IPS-15b (cell line): ENCODE results near the gene BEST1.
"Not testable (repeated sequence)": the region's sequence is repeated elsewhere in the genome, so short reads cannot be mapped to it uniquely, and the experiment has no call there.

Source experiments
- H3K27me3 ChIP-seq: one replicate; pipeline ENCODE4 v1.6.1; 2013; ENCODE audit warnings: low read length; ENCODE audit not compliant: control insufficient read depth, insufficient read depth
- H3K36me3 ChIP-seq: one replicate; pipeline ENCODE4 v1.6.1; 2013; ENCODE audit warnings: low read length; ENCODE audit not compliant: control insufficient read depth, insufficient read depth
- H3K4me1 ChIP-seq: one replicate; pipeline ENCODE4 v1.6.1; 2013; ENCODE audit warnings: mild to moderate bottlenecking, low read length; ENCODE audit not compliant: control insufficient read depth, insufficient read depth
- H3K4me3 ChIP-seq: one replicate; pipeline ENCODE4 v1.5.1; 2013; ENCODE audit warnings: low read depth, low read length
- H3K9ac ChIP-seq: one replicate; pipeline ENCODE4 v1.6.1; 2013; ENCODE audit warnings: low read depth, mild to moderate bottlenecking, low read length
- H3K9me3 ChIP-seq: one replicate; pipeline ENCODE4 v1.6.1; 2013; ENCODE audit warnings: mild to moderate bottlenecking, low read length; ENCODE audit not compliant: control insufficient read depth, insufficient read depth

BEST1 gene

GRCh38 chr11:61978703-61979661 is 28.8 kb downstream of the BEST1 start:
- Histone ChIP-seq H3K4me1 (no peaks in the 10 kb centered on the region), H3K36me3 (no peaks in the 10 kb centered on the region), H3K9ac (no peak overlapping the region), H3K9me3 (no peaks in the 10 kb centered on the region), H3K4me3 (no peak overlapping the region), H3K27me3 (peaks cover 14% of the 10 kb centered on the region)

GRCh38 chr11:61980783-61981541 is 30.8 kb downstream of the BEST1 start:
- Histone ChIP-seq H3K9ac (no peak overlapping the region), H3K9me3 (no peaks in the 10 kb centered on the region), H3K27me3 (peaks cover 18% of the 10 kb centered on the region), H3K36me3 (no peaks in the 10 kb centered on the region), H3K4me3 (no peak overlapping the region), H3K4me1 (no peaks in the 10 kb centered on the region)

- H3K36me3 ChIP-seq: no peaks in the 10 kb centered on the region
- H3K4me1 ChIP-seq: no peaks in the 10 kb centered on the region
- no peak overlapping the region for H3K4me3 ChIP-seq
- H3K9ac ChIP-seq: no peak overlapping the region
- H3K9me3 ChIP-seq: no peaks in the 10 kb centered on the region
- peaks cover 18% of the 10 kb centered on the region for H3K27me3 ChIP-seq
Observed at GRCh38 chr11:61983419-61983818, 33.3 kb downstream of the BEST1 start.

DNA sequence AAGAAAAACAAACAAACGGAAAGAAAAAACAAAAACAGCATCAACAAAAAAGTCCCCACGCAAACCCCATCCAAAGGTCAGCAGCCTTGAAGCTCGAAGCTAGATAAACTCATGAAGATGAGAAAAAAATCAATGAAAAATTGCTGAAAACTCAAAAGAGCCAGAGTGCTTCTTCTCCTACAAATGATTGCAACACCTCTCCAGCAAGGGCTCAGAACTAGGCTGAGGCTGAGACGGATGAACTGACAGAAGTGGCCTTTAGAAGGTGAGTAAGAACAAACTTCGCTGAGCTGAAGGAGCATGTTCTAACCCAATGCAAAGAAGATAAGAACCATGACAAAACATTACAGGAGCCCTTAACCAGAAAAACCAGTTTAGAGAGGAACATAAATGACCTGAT is 35.7 kb downstream of the BEST1 start:
- no peaks in the 10 kb centered on the region for H3K9me3 ChIP-seq
- H3K36me3 ChIP-seq: no peaks in the 10 kb centered on the region
- no peaks in the 10 kb centered on the region for H3K4me1 ChIP-seq
- H3K4me3 ChIP-seq: no peak overlapping the region
- H3K27me3 ChIP-seq: peaks cover 14% of the 10 kb centered on the region
- H3K9ac ChIP-seq: no peak overlapping the region

DNA sequence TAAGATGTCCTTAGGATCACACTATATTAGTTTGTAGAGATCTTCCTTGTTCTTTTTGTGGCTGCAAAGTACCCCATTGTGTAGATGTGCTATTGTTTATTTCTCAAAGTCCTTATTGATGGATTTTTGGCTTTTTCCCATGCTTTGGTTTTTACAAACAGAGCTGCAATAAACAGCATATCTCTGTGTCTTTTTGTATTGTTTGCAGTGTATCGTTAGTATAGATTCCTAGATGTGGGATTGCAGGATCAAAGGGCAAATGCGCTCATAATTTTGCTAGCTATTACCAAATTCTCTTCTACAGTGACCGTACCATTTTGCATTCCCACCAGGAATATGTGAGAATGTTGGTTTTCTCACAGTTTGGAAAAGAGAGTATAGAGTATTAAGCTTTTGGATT is 44.8 kb downstream of the BEST1 start:
- H3K4me3 ChIP-seq: no peak overlapping the region

GRCh38 chr11:61996933-61997332 is 46.8 kb downstream of the BEST1 start:
- H3K36me3 ChIP-seq: no peaks in the 10 kb centered on the region
- H3K4me1 ChIP-seq: peaks cover 3% of the 10 kb centered on the region
- no peak overlapping the region for H3K9ac ChIP-seq
- peaks cover 5% of the 10 kb centered on the region for H3K9me3 ChIP-seq
- no peaks in the 10 kb centered on the region for H3K27me3 ChIP-seq
- no peak overlapping the region for H3K4me3 ChIP-seq

More for the DNA sequence above, 44.8 kb downstream of the BEST1 start:
- H3K36me3 ChIP-seq: no peaks in the 10 kb centered on the region
- H3K9ac ChIP-seq: no peak overlapping the region
- H3K9me3 ChIP-seq: peaks cover 5% of the 10 kb centered on the region
- H3K4me1 ChIP-seq: no peaks in the 10 kb centered on the region
- H3K27me3 ChIP-seq: no peaks in the 10 kb centered on the region

- H3K36me3 ChIP-seq: no peaks in the 10 kb centered on the region
- H3K4me1 ChIP-seq: peaks cover 3% of the 10 kb centered on the region
- no peak overlapping the region for H3K4me3 ChIP-seq
- no peaks in the 10 kb centered on the region for H3K27me3 ChIP-seq
- peaks cover 5% of the 10 kb centered on the region for H3K9me3 ChIP-seq
- H3K9ac ChIP-seq: no peak overlapping the region
Observed at GRCh38 chr11:61999141-61999975, 49.2 kb downstream of the BEST1 start.

- no peaks in the 10 kb centered on the region for H3K36me3 ChIP-seq
- H3K27me3 ChIP-seq: no peaks in the 10 kb centered on the region
- H3K4me1 ChIP-seq: peaks cover 3% of the 10 kb centered on the region
- H3K9me3 ChIP-seq: peaks cover 5% of the 10 kb centered on the region
- H3K4me3 ChIP-seq: no peak overlapping the region
- no peak overlapping the region for H3K9ac ChIP-seq
Observed at GRCh38 chr11:62000539-62001446, 50.6 kb downstream of the BEST1 start.

GRCh38 chr11:62001450-62002191 is 51.5 kb downstream of the BEST1 start:
- no peaks in the 10 kb centered on the region for H3K36me3 ChIP-seq
- H3K27me3 ChIP-seq: no peaks in the 10 kb centered on the region
- peaks cover 3% of the 10 kb centered on the region for H3K4me1 ChIP-seq
- no peak overlapping the region for H3K9ac ChIP-seq
- peaks cover 5% of the 10 kb centered on the region for H3K9me3 ChIP-seq
- no peak overlapping the region for H3K4me3 ChIP-seq

GRCh38 chr11:62002283-62002682 is 52.1 kb downstream of the BEST1 start:
- H3K4me1 ChIP-seq, H3K9me3 ChIP-seq, H3K27me3 ChIP-seq, H3K36me3 ChIP-seq, H3K4me3 ChIP-seq, H3K9ac ChIP-seq: not testable (repeated sequence)
